ENCODE data around the gene LGR5. TPM values are rescaled to one million over a fixed set of nuclear protein-coding genes. Genes with fewer than 3 reads are reported as not detected.
A peak's percentile ranks its signal among the peaks of the same experiment; 100 is the strongest.

Gene LGR5
- total RNA-seq, 1 donor = under 0.01 TPM

- Histone ChIP-seq H4K20me1 (ENCODE audit: insufficient read depth, low read length) (no peaks in the 10 kb centered on the region), H3K27me3 (ENCODE audit: insufficient read depth, low read length) (no peaks in the 10 kb centered on the region), H3K4me1 (ENCODE audit: insufficient read depth, low read length) (peaks cover 5% of the 10 kb centered on the region), H3K9me3 (ENCODE audit: low read depth, low read length) (no peaks in the 10 kb centered on the region), H3K4me2 (ENCODE audit: insufficient read depth, low read length) (peak overlapping the region; percentile 5), H3K27ac (ENCODE audit: low read depth, low read length) (no peak overlapping the region), H3K79me2 (ENCODE audit: insufficient read depth, low read length) (no peaks in the 10 kb centered on the region), H3K36me3 (ENCODE audit: insufficient read depth, low read length) (no peaks in the 10 kb centered on the region), H3K4me3 (ENCODE audit: insufficient read depth, low read length) (no peak overlapping the region), H2AFZ (ENCODE audit: low read length) (no peak overlapping the region)
- TF ChIP-seq, protein P1, sequence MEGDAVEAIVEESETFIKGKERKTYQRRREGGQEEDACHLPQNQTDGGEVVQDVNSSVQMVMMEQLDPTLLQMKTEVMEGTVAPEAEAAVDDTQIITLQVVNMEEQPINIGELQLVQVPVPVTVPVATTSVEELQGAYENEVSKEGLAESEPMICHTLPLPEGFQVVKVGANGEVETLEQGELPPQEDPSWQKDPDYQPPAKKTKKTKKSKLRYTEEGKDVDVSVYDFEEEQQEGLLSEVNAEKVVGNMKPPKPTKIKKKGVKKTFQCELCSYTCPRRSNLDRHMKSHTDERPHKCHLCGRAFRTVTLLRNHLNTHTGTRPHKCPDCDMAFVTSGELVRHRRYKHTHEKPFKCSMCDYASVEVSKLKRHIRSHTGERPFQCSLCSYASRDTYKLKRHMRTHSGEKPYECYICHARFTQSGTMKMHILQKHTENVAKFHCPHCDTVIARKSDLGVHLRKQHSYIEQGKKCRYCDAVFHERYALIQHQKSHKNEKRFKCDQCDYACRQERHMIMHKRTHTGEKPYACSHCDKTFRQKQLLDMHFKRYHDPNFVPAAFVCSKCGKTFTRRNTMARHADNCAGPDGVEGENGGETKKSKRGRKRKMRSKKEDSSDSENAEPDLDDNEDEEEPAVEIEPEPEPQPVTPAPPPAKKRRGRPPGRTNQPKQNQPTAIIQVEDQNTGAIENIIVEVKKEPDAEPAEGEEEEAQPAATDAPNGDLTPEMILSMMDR (IDR thresholded peaks at IDR 0.05; ENCODE audit: extremely low read depth, low read depth, low read length) = no peak
- no peak for DNase-seq (ENCODE audit: insufficient read length, low spot score, missing footprints)
Observed at GRCh38 chr12:71397433-71397954, 42.1 kb upstream of the LGR5 start.

DNA sequence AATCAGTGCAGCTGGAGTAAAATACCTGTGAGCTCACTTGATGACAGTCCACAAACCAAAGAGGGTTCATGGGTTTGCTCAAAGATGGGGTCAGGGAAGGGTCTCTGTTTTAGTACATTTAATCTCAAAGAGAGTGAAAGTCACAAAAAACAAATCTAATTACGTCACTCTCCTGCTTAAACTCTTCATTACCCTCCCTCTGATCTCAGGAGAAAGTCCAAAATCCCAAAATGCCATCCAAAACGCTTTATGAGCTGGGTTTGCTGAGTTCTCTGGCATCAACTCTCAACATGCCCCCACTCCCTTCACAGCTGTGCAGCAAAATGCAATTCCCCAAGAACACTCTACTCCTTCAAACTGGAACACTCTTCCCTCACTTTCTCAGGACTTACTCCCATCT is 40.4 kb upstream of the LGR5 start:
- TF ChIP-seq, protein P1 (IDR thresholded peaks at IDR 0.05; ENCODE audit: extremely low read depth, low read depth, low read length) = no peak

DNA sequence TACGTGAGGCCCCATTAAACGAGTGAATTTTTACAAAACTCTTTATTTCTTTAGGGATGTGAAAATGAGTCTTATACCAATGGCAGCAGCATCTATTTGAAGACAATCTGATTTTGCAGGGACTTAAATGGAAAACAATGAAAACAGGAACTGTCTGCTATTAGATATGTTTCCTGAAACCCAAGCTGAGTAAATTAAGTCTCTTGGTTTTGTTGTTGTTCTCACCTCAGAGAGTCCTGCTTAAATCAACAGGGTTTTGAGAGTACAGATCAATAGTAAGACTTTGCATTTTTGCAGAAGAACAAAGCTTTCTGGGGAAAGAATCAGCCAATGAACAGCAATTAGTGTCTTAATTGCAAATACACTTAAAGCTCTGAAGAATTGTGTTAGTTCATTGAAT is 39.1 kb upstream of the LGR5 start:
- no peak overlapping the region for H3K4me2 ChIP-seq (ENCODE audit: insufficient read depth, low read length)
- no peaks in the 10 kb centered on the region for H3K36me3 ChIP-seq (ENCODE audit: insufficient read depth, low read length)
- H4K20me1 ChIP-seq (ENCODE audit: insufficient read depth, low read length) = no peaks in the 10 kb centered on the region
- no peaks in the 10 kb centered on the region for H3K9me3 ChIP-seq (ENCODE audit: low read depth, low read length)
- no peak overlapping the region for H3K27ac ChIP-seq (ENCODE audit: low read depth, low read length)
- H3K27me3 ChIP-seq (ENCODE audit: insufficient read depth, low read length) = no peaks in the 10 kb centered on the region
- H2AFZ ChIP-seq (ENCODE audit: low read length) = no peak overlapping the region
- TF ChIP-seq, protein P1 (IDR thresholded peaks at IDR 0.05; ENCODE audit: extremely low read depth, low read depth, low read length) = no peak
- no peak overlapping the region for H3K4me3 ChIP-seq (ENCODE audit: insufficient read depth, low read length)
- no peaks in the 10 kb centered on the region for H3K79me2 ChIP-seq (ENCODE audit: insufficient read depth, low read length)
- H3K4me1 ChIP-seq (ENCODE audit: insufficient read depth, low read length) = peaks cover 5% of the 10 kb centered on the region
- no peak for DNase-seq (ENCODE audit: insufficient read length, low spot score, missing footprints)

More for the DNA sequence above, 40.4 kb upstream of the LGR5 start:
- Histone ChIP-seq H4K20me1 (ENCODE audit: insufficient read depth, low read length) (no peaks in the 10 kb centered on the region), H3K27ac (ENCODE audit: low read depth, low read length) (no peak overlapping the region), H3K36me3 (ENCODE audit: insufficient read depth, low read length) (no peaks in the 10 kb centered on the region), H3K9me3 (ENCODE audit: low read depth, low read length) (no peaks in the 10 kb centered on the region), H3K4me1 (ENCODE audit: insufficient read depth, low read length) (peaks cover 5% of the 10 kb centered on the region), H3K4me2 (ENCODE audit: insufficient read depth, low read length) (no peak overlapping the region), H3K27me3 (ENCODE audit: insufficient read depth, low read length) (no peaks in the 10 kb centered on the region), H3K4me3 (ENCODE audit: insufficient read depth, low read length) (no peak overlapping the region), H3K79me2 (ENCODE audit: insufficient read depth, low read length) (no peaks in the 10 kb centered on the region), H2AFZ (ENCODE audit: low read length) (peak overlapping the region; percentile 37)
- DNase-seq (ENCODE audit: insufficient read length, low spot score, missing footprints) = no peak

- Histone ChIP-seq H3K27ac (ENCODE audit: low read depth, low read length) (no peak overlapping the region), H2AFZ (ENCODE audit: low read length) (no peak overlapping the region)
Observed at GRCh38 chr12:71405884-71406283, 33.7 kb upstream of the LGR5 start.

More at GRCh38 chr12:71405884-71406283, 33.7 kb upstream of the LGR5 start:
- Histone ChIP-seq H3K36me3 (ENCODE audit: insufficient read depth, low read length) (no peaks in the 10 kb centered on the region), H3K27me3 (ENCODE audit: insufficient read depth, low read length) (peaks cover 3% of the 10 kb centered on the region), H4K20me1 (ENCODE audit: insufficient read depth, low read length) (no peaks in the 10 kb centered on the region), H3K4me3 (ENCODE audit: insufficient read depth, low read length) (no peak overlapping the region), H3K4me1 (ENCODE audit: insufficient read depth, low read length) (no peaks in the 10 kb centered on the region), H3K9me3 (ENCODE audit: low read depth, low read length) (no peaks in the 10 kb centered on the region), H3K79me2 (ENCODE audit: insufficient read depth, low read length) (no peaks in the 10 kb centered on the region), H3K4me2 (ENCODE audit: insufficient read depth, low read length) (no peak overlapping the region)
- DNase-seq (ENCODE audit: insufficient read length, low spot score, missing footprints) = no peak
- TF ChIP-seq, protein P1 (IDR thresholded peaks at IDR 0.05; ENCODE audit: extremely low read depth, low read depth, low read length) = no peak
